ENCODE results near the gene MLLT1.
A peak's percentile ranks its signal among the peaks of the same experiment; 100 is the strongest.
"Not testable (repeated sequence)": the region's sequence is repeated elsewhere in the genome, so short reads cannot be mapped to it uniquely, and the experiment has no call there.

MLLT1 gene, protein sequence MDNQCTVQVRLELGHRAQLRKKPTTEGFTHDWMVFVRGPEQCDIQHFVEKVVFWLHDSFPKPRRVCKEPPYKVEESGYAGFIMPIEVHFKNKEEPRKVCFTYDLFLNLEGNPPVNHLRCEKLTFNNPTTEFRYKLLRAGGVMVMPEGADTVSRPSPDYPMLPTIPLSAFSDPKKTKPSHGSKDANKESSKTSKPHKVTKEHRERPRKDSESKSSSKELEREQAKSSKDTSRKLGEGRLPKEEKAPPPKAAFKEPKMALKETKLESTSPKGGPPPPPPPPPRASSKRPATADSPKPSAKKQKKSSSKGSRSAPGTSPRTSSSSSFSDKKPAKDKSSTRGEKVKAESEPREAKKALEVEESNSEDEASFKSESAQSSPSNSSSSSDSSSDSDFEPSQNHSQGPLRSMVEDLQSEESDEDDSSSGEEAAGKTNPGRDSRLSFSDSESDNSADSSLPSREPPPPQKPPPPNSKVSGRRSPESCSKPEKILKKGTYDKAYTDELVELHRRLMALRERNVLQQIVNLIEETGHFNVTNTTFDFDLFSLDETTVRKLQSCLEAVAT

DNA sequence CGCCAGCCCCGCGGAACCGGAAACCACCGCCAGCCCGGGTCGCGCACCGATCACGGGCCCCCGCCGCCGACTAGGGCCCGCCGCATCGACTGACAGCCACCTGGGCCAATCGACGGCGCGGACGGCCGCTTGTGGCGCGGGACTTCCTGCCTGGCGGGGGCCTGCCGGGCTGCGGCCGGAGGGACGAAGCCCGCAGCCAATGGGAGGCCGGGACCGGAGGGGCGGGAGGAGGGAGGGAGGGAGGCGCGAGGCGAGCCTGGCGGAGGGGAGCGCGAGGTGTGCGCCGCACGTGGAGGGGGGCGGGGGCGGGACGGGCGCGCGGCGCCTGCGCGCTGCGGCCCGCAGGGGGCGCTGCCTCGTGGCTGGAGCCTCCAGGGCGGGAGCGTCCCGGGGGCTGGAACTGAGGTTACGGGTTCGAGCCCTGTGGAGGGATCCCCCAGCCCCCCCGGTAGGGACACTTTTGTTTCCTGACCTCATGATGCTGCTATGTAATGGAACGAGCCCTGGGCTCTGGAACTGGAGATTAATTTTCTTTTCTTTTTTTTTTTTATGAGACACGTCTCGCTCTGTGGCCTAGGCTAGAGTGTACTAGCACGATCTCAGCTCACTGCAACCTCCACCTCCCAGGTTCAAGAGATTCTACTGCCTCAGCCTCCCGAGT, at the start of gene MLLT1:
Gene MLLT1 (minus strand): TSS at position 45 of the 661 bp plus-strand sequence. CDS start 191 bp downstream, outside the sequence.
- DNase-seq, result peak; percentile 98

DNA sequence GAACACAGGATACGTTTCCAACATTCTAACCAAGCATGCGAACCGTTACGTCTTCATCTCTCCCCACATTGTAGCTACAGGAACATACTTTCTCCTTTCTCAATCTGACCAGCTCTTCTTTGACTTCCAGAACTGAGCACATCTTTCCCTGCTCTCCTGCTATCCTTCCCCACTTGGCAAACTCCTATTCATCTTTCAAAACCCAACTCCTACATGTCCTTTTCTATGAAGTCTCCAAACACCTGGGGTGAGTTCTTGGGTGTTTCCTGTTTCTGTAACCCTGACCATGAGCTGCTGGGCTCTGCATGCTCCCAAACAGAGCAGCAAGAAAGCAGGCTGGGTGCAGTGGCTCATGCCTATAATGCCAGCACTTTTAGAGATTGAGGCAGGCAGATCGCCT, 47.0 kb upstream of the MLLT1 start:
- no peak for DNase-seq

DNA sequence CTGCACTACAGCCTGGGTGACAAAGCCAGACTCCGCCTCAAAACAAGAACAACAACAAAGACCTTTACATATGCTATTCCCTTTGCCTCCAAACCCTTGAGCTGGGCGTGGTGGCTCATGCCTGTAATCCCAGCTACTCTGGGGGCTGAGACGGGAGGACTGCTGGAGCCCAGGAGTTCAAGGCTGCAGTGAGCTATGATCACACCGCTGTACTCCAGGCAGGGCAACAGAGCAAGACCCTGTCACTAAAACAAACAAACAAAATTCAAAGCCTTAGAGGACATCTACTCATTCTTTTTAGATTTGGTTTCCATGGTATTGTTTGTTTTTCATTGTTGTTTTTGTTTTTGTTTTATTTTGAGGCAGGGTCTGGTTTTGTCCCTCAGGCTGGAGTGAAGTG, 45.8 kb upstream of the MLLT1 start:
- DNase-seq, result no peak

DNA sequence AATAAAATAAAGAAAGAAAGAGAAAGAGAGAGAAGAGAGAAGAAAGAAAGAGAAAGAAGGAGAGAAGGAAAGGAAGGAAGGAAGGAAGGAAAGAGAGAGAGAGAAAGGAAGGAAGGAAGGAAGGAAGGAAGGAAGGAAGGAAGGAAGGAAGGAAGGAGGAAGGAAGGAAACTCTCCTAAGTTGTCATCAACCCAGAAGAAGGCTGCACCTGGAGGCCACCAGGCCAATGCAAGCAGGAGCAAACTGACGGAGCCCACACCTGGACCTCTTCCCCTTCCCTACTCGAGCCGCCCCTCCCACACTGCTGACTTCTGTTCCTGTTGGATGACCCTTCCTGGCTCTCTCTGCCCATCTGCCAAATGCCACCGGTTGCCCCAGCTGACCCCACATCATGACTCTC, 45.0 kb upstream of the MLLT1 start:
- no peak for DNase-seq

DNA sequence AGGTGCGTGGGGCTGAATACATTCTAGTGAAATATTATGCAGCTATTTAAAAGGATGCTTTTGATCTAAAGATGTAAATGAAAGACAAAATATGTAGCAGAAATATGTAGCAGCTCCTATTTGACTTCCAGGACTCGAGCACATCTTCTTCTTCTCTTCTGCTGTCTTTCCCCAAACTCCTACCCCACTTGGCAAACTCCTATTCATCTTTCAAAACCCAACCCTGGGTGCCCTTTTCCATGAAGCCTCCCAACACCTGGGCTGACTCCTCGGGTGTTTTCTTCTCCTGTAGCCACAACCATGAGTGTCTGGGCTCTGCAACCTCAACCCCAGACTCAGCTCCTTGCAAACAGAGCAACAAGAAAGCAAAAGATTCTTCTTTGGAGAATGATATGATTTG, 42.5 kb upstream of the MLLT1 start:
- DNase-seq, result no peak

DNA sequence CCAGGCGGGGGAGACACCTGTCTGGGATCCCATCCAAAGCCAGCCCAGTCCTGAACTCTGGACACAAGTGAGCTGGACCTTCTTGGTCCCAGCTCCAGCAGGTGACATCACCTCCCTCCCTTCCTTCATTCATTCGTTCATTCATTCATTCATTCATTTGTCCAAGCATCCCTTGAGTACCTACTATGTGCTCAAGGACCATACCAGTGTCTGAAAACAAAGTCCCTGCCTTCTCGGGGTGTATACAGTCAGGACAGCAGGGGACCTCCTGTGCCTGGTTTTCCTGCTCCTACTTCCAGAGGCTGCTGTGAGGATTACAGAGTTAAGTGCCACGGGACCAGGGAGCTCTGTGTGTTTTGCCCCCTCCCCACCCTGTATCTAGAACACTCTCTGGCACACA, 39.6 kb upstream of the MLLT1 start:
- DNase-seq, result no peak

DNA sequence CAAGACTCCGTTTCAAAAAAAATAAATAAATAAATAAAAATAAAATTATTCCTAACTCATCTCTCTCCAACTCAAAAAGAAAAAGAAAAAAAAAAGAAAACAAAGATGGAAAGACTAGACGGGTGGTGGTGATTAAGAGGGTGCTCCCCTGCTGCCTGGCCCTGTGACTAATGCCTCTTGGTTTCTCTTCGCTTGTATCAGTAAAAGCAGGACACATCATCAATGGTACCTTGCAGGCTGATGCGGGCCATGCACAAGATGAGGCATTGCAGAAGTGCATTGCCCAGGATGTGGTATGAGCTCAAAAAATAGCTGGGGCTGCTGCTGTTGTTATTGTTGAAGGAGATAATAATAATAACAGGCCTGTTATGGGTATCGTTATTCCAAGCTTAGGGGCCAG, 39.0 kb upstream of the MLLT1 start:
- no peak for DNase-seq

DNA sequence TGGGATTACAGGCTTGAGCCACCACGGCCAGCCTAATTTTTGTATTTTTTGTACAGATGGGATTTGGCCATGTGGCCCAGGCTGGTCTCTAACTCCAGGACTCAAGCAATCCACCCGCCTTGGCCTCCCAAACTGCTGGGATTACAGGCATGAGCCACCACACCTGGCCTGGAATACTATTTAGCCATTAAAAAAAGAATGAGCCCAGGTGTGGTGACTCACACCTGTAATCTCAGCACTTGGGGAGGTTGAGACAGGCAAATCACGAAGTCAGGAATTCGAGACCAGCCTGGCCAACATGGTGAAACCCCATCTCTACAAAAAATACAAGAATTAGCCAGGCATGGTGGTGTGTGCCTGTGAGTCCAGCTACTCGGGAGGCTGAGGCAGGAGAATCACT, 35.9 kb upstream of the MLLT1 start:
- DNase-seq, result not testable (repeated sequence)

DNA sequence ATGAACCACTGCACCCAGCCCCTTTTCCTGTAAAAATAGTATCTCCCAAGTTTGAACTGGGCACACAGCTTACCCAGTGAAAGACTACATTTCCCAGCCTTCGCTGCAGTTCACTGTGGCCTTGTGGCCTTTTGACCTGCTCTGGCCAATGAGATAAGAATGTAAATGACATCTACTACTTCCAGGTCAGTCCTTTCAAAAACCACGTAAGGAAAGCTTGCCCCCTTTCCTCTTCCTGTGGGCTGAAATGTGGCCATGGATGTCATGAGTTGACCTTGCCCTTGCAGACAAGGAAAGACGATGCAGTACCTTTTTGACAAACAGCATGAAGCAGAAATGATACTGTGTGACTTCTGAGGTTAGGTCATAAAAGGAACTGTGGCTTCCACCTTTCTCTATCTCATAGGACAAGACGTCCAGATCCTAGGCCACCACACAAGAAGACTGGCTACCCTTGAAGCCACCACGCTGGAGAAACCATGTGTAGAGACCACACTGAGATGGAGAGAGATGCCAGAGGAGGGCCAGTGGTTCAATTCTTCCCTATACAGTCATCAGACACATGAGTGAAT, 33.7 kb upstream of the MLLT1 start:
- DNase-seq, result no peak

DNA sequence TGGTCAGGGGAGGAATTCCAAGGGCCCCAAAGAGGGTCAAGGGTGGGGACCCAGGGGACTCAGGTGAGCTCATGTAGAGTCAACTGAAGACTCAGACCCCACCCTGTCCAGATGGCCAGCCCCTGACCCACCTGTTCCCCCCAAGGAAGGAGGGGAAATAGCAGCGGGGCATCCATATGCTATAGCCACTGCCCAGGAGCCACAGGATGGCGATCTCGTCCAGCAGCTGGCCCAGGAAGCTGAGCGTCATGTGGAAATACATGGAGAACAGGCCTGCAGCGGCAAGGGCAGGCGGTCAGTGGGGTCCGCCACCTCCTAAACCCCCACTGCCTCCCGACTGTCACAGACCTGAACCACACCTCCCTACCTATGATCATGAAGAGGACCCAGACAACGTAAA, 32.2 kb upstream of the MLLT1 start:
- no peak for DNase-seq

DNA sequence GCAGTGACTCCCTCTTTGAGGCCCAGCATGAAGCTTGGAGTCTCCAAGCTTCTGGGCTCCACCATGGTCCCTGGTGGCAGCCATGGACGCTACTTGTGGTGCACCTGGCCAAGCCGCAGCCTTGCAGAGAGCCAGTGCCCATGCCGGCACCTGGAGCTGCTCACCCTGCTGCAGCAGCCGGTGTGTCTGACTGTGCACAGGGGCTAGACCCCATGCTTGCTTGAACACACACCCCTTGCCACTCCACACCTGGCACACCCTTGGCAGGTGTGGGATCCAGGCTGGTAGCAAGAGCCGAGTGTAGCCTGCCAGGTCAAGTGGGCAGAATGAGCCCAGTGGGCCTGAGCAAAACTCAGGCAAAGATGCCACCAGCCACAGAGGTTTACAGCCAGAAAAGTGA, 18.6 kb upstream of the MLLT1 start:
- no peak for DNase-seq

DNA sequence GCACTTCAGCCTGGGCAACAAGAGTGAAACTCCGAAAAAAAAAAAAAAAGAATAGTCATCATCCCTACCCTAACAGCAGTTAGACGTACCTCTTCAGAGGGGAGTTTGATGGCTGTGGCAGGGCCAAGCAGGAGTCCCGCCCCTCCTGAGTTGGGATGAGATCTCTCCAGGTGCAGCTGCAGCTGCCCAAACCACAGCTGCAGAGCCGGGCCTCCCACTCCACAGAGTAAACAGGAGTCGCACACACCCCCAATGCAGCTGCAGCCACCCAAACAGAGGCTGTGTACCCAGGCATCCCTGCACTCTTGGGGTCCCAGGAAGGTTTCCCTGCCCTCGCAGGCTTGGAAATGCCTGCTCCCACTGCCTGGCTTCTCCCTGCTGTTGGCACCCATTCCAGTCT, 17.4 kb upstream of the MLLT1 start:
- DNase-seq, result no peak

DNA sequence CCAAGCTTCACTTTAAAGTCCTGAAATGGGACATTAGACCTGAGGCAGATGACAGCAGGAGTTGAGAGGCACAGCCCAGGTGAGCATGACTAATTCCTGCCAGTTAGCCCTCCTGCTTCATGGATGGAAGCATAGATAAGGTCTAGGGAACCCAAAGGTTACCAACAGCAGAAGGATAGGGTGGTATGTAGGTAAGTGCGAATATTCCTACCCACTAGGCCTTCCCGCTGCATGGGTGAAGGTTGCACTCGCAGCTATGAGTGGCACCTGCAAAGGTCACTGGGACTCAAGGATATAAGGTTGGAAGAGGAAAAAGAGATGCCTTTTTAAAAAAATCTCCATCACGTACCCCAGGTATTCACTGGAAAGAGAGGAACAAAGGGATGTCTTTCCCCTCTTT, 12.2 kb upstream of the MLLT1 start:
- DNase-seq, result no peak

DNA sequence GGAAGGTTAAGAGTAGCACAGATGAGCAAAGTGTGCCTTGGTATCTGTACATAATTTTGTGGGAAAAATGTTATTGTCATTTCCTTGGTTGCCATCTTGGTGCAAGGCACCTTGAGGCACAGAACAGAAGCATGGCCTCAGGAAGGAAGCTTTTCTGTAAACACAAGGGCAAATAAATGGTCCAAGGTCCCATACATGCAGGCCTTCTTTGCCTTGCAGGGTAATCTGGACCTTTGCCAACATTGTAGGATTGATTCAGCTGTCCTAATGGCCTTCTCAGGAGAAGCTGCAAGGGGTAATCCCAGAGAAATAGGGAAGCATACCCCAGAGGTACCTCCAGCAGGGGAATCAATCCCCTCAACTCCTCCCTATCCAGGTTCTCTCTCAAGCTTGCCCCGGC, 9.0 kb upstream of the MLLT1 start:
- no peak for DNase-seq

DNA sequence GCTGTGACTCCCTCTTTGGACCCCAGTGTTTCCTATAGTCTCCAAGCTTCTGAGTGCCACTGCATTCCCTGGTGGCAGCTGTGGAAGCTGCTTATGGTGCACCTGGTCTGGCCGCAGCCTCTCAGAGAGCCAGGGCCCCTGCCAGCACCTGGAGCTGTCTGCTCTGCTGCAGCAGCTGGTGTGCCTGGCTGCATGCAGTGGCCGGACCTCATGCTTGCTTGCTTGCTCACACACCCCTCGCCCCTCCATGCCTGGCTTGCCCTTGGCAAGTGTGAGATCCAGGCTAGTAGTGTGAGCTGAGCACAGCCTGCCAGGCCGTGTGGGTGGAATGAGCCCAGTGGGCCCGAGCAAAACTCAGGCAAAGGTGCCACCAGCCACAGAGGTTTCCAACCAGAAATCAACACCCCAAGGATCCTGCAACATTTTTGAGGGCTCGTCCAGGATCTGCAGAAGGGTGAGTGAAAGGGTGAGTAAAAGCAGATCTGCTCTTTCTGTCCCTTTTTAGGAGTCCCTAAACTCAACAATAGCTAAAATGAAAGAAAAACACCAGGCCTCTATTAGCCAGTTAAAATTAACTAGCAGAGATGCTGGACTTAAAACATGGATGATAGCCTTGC, 7.6 kb upstream of the MLLT1 start:
- no peak for DNase-seq

DNA sequence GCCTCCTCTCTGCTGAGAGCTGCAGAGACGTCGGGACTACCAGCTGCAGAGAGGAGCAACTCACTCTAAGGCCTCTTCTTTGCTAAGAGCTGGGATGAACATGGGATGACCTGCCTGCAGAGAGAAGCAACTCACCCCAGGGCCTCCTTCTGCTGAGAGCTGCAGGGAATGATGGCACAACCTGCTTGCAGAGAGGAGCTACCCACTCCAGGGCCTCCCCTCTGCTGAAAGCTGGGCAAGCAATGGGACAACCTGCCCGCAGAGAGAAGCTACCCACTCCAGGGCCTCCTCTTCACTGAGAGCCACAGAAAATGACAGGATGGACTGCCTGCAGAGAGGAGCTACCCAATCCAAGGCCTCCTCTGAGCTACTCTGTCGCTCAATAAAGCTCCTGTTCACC, 6.9 kb upstream of the MLLT1 start:
- no peak for DNase-seq

DNA sequence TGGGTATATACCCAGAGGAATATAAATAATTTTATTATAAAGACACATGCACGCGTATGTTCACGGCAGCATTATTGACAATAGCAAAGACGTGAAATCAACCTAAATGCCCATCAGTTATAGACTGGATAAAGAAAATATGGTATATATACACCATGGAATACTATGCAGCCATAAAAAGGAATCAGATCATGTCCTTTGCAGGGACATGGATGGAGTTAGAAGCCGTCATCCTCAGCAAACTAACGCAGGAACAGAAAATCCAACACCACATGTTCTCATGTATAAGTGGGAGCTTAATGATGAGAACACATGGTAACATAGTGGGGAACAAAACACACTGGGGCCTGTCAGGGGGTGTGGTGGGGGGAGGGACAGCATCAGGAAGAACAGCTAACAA, 2.6 kb upstream of the MLLT1 start:
- DNase-seq, result not testable (repeated sequence)

DNA sequence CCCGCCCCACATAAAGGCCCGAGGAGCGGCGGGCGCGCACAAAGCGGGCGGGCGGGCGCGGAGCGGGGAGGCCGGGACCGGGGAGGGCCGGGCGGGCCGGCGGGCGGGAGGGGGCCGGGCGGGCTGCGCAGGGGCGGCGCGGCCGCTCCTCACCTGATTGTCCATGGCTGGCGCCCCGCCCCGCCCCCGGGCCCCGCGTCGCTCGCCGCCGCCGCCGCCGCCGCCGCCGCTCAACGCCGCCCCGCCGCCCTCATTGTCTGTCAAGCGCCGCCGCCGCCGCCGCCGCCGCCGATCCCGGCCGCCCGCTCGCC, 200 bp downstream of the MLLT1 start:
- DNase-seq, result no peak

DNA sequence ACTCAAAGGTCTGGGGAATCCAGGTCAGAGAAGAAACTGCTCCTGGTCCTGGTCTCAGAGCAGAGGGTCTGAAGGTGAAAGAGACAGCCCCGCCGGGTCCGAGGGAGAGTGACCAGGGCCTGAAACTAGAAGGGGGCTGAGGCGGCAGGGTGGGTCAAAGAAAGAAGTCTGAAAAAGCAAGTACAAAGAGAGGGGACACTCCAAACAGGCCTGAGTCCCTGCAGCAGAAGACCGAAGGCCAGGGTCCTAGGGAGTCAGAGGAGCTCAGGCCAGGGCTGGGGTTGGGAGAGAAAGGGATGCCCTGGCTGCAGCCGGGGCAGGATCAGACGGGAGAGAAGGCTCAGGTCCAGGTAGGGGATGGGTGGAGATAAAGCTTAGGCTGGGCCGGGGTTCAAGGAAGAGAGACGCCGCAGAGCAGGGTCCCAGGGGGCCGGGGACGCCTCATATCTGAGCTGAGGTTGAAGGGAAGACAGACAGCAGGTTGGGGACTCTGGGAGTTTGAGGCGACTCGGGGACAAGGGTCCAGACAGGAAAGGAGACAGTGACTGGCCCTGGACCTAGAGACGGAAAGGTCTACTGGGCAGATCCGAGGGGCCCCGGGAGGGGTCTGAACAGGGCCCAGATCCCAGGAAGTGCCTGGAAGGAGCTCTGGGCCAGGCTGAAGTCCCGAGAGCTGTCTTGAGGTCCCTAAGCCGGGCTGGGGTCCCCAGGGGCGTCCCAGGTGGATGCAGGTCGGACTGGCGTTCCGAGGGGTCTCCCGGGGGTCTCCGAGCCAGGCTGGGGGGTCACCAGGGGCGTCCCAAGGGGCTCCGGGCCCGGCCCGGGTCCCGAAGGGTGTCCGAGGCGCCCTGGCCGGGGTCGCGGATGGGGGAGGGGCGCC, 795 bp downstream of the MLLT1 start:
- DNase-seq, result no peak

DNA sequence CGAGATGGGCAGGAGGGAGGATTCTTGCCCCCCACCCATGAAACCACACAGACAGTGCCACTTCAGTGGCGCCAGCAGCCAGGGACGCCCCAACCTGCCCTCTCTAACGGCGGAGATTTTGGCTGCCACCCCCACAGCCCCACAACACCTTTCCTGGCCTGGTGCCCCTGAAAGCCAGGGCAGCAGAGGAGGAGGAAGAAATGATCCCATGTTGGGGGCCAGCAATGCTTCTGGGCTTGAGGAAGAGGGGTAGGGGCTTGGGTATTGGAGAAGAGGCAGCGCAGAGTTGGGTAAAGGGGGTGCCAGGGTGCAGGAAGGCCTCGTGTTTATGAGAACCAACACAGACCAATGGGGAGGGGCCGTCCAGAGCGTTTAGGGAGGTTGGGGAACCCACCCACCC, 1.7 kb downstream of the MLLT1 start:
- DNase-seq, result no peak

DNA sequence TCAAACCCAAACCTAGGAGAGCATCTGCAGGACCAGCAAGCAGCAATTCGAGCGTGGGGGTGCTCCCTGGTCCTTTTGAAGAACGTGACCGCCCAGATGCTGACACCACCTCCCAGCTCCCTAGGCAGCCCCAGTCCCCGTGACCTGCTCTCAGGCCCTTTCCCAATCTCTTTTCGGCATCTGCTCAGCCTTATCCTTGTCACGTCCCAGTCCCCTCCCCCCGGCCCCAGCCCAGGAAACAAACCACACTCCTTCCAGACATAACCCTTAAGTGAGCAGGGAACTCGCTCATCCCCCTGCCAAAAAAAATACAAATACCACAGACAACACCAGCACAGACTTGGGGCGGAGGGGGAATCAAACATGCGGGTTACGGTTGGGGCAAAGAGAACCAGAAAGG, 3.3 kb downstream of the MLLT1 start:
- DNase-seq, result peak; percentile 72

DNA sequence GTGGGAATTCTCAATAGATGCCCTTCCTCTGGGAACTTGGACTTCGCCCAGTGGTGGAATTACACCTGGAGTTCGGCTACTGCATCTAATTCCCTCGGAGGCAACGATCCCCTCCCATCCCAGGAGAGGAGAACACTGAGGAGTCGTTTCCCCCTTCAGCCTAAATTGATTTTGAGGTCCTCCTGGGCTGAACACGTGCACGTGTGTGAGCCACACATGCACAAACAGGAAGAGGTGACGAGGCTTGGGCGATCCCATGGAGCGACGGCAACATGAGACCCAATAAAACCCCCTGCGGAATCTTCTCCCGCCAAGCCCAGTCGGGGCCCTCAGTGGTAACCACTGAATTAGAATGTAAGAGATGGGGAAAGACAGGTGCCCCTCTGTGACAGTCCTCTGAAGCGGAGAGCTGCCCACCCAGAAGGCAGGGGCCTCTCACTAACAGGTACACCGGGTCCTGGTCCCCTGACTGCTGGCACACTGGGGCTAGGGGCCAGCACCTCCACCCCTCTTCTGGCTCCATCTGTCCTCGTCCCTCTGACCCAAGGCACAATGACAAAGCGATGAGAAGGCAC, 4.5 kb downstream of the MLLT1 start:
- no peak for DNase-seq
